Prostate gland (tissue), 2 donors: ENCODE measurements around the gene ZNF598.

ENCODE experiments used
- CTCF ChIP-seq, 4 experiments: fragments of 200-600 bp in 2 of 4; fragments of 450-650 bp in 2 of 4; sonication (generic) in 2 of 4; IDR thresholded peaks; 1 replicate in 3 of 4; 2 replicates in 1 of 4; pipeline ENCODE4 v1.5.1; 2016 to 2019; ENCODE audit warnings: antibody characterized with exemption in 4 of 4, mild to moderate bottlenecking in 2 of 4, moderate library complexity in 2 of 4
- POLR2A ChIP-seq: fragments of 450-650 bp; IDR thresholded peaks from one replicate; pipeline ENCODE4 v1.6.1; 2016; ENCODE audit warnings: antibody characterized with exemption, mild to moderate bottlenecking

GRCh38 chr16:2034696-2035430 lies 25.2 kb upstream of the ZNF598 start:
- no peak for TF ChIP-seq CTCF (IDR thresholded peaks at IDR 0.05)
- TF ChIP-seq POLR2A: no peak
